ENCODE measurements around the gene UBE2G1. TPM values are rescaled to one million over a fixed set of nuclear protein-coding genes. Genes with fewer than 3 reads are reported as not detected.

UBE2G1 gene
- total and polyA plus RNA-seq, 10 of the 15 experiments (the other 5 are each of a cell fraction or from before 2014, with no cell fraction given), result 24.4 to 139 (median 77.4) TPM

DNA sequence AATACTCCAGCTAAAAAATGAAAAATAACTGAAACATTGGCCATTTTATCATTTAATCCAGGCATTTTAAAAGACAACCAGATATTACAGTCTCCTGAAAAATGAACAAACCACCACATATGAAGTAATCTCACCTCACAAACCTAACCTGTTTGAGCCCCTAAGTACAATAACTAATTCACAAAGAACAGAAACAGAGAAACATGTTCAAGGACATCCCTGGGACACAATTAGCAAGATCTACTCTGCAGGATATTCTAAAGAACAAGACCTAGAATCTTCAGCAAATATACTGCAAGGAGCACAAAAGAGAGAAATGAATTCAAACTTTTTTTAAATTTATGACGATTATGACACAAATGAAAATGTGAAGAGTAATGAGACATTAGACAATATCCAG is 51.9 kb downstream of the UBE2G1 start (continued):
- TF ChIP-seq RB1 (IDR thresholded peaks at IDR 0.05; ENCODE audit: borderline replicate concordance) (no peak), HCFC1 (IDR thresholded peaks at IDR 0.05; ENCODE audit: low read length) (no peak), ASH2L (IDR thresholded peaks at IDR 0.05; ENCODE audit: borderline replicate concordance, low read depth) (no peak), RBBP5 (conservative IDR thresholded peaks at IDR 0.05) (no peak), FOXM1 (IDR thresholded peaks at IDR 0.05; ENCODE audit: low read depth, low read length) (no peak), FOXK2 (IDR thresholded peaks at IDR 0.05) (no peak), CHD1 (IDR thresholded peaks at IDR 0.05; ENCODE audit: low read depth, low read length) (no peak)

DNA sequence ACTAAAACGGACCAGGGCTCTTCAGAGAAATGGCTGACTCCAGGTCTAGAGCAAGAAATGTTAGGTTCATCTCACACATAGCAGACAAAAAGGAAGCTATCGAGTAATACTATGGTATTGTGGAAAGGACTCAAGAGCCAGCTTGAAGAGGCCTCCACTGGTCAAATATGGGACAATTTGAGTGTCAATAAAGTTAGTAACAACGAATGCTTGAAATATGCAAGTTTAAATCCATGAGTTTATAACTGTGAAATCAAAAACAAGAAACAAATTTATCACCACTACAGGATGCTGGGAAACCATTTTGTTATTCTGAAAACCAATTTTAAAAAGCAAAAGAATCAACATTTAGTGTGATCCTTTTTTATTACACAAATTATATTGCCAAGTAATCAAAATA is 52.3 kb downstream of the UBE2G1 start:
- peak overlapping the region; percentile 33 for H3K4me3 ChIP-seq
- no peaks in the 10 kb centered on the region for H3K9me3 ChIP-seq (replicated peaks; ENCODE audit: control insufficient read depth, insufficient read depth, low read length)
- H3K27me3 ChIP-seq (replicated peaks in 1 of 2; ENCODE audit: control insufficient read depth in 2 of 2, insufficient read depth in 2 of 2, low read length in 1 of 2), result no peaks in the 10 kb centered on the region
- CTCF ChIA-PET, result interaction anchor here (1.0 to 2.1 kb wide), 2 partner anchors 9 to 10 kb away, joined by 4 to 6 read pairs; no protein-coding TSS in a partner anchor
- SMC1A ChIA-PET (ENCODE audit: uncharacterized antibody, unreplicated experiment), result interaction anchor here (0.7 to 1.6 kb wide), 4 partner anchors 11 to 99 kb away, joined by 3 to 7 read pairs (median 4); no protein-coding TSS in a partner anchor
- in situ Hi-C loops (cut with MboI), result no loop called here
- POLR2A ChIA-PET, result interaction anchor here (0.6 kb wide), 1 partner anchor 15 kb away, joined by 3 read pairs; no protein-coding TSS in a partner anchor
- 0 out of 2 replicates have a peak overlapping the region, but pooled peaks have one; percentile 2 for H2AFZ ChIP-seq (ENCODE audit: control insufficient read depth, low read depth, low read length)
- no peak for DNase-seq (ENCODE audit: low read depth, low spot score)
- H3K27ac ChIP-seq (ENCODE audit: control insufficient read depth, insufficient read depth), result peak overlapping the region; percentile 63
- intact Hi-C loops (cut with micrococcal nuclease; ENCODE audit: unreplicated experiment), result loop anchor here (2.0 kb wide), 1 partner anchor 45 kb away; no protein-coding TSS in a partner anchor
- peak; percentile 76 for ATAC-seq
- H4K20me1 ChIP-seq (ENCODE audit: control insufficient read depth, insufficient read depth), result peaks cover 3% of the 10 kb centered on the region; the same call in 1 of the 2 replicates
- RAD21 ChIA-PET (ENCODE audit: unreplicated experiment), result interaction anchor here (1.2 to 1.6 kb wide), 2 partner anchors 98 to 99 kb away, joined by 3 to 5 read pairs; no protein-coding TSS in a partner anchor
- peak overlapping the region; percentile 88 for H3K4me2 ChIP-seq (ENCODE audit: control insufficient read depth, insufficient read depth)
- H3K79me2 ChIP-seq (ENCODE audit: control insufficient read depth, insufficient read depth, low read length), result peaks cover 92% of the 10 kb centered on the region
- no TSS peak for BruUV-seq (replicated peaks)
- 47% methylated on average over 3 of the region's 3 CpGs for WGBS (ENCODE audit: insufficient coverage, insufficient replicate concordance, low lambda C conversion rate, missing lambda C conversion rate)
- peaks cover 19% of the 10 kb centered on the region for H3K4me1 ChIP-seq (ENCODE audit: control insufficient read depth, insufficient read depth, low read length)
- peaks cover 2 to 8% of the 10 kb centered on the region in 2 experiments; a peak in 3 of 4 replicates for H3K36me3 ChIP-seq (ENCODE audit: control insufficient read depth in 2 of 2, insufficient read depth in 2 of 2, low read length in 1 of 2)
- FAIRE-seq, result no peak
- no peak overlapping the region for H3K9ac ChIP-seq (ENCODE audit: control insufficient read depth, insufficient read depth, low read length)
- TF ChIP-seq RELA (IDR thresholded peaks at IDR 0.05; ENCODE audit: borderline replicate concordance, partially characterized antibody), result no peak
- no peak for TF ChIP-seq SIX5 (IDR thresholded peaks at IDR 0.05; ENCODE audit: low read depth, low read length, severe bottlenecking)
- TF ChIP-seq, protein P1, sequence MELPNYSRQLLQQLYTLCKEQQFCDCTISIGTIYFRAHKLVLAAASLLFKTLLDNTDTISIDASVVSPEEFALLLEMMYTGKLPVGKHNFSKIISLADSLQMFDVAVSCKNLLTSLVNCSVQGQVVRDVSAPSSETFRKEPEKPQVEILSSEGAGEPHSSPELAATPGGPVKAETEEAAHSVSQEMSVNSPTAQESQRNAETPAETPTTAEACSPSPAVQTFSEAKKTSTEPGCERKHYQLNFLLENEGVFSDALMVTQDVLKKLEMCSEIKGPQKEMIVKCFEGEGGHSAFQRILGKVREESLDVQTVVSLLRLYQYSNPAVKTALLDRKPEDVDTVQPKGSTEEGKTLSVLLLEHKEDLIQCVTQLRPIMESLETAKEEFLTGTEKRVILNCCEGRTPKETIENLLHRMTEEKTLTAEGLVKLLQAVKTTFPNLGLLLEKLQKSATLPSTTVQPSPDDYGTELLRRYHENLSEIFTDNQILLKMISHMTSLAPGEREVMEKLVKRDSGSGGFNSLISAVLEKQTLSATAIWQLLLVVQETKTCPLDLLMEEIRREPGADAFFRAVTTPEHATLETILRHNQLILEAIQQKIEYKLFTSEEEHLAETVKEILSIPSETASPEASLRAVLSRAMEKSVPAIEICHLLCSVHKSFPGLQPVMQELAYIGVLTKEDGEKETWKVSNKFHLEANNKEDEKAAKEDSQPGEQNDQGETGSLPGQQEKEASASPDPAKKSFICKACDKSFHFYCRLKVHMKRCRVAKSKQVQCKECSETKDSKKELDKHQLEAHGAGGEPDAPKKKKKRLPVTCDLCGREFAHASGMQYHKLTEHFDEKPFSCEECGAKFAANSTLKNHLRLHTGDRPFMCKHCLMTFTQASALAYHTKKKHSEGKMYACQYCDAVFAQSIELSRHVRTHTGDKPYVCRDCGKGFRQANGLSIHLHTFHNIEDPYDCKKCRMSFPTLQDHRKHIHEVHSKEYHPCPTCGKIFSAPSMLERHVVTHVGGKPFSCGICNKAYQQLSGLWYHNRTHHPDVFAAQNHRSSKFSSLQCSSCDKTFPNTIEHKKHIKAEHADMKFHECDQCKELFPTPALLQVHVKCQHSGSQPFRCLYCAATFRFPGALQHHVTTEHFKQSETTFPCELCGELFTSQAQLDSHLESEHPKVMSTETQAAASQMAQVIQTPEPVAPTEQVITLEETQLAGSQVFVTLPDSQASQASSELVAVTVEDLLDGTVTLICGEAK (IDR thresholded peaks at IDR 0.05; ENCODE audit: borderline replicate concordance), result peak; percentile 87
- no peak for TF ChIP-seq GATAD2B (conservative IDR thresholded peaks at IDR 0.05; ENCODE audit: low read depth)
